H9 (cell line): ENCODE data around the gene MTX3. TPM values are rescaled to one million over a fixed set of nuclear protein-coding genes. Genes with fewer than 3 reads are reported as not detected.

Source experiments
- DNase-seq: peaks from one replicate; pipeline ENCODE4 v3.0.0-alpha.2; 2017
- H2AFZ ChIP-seq: one replicate; pipeline ENCODE4 v1.6.1; 2013; ENCODE audit warnings: mild to moderate bottlenecking, low read length, control low read depth, moderate library complexity
- H2AK5ac ChIP-seq: 2 replicates; pipeline ENCODE4 v1.6.1; 2013; ENCODE audit warnings: low read length, control low read depth, mixed read lengths; ENCODE audit not compliant: insufficient read length
- H2BK120ac ChIP-seq: one replicate; pipeline ENCODE4 v1.6.1; 2013; ENCODE audit warnings: low read depth, mild to moderate bottlenecking, low read length, control low read depth, inconsistent platforms; ENCODE audit not compliant: poor library complexity, severe bottlenecking
- H2BK12ac ChIP-seq: 2 replicates; pipeline ENCODE4 v1.6.1; 2013; ENCODE audit warnings: low read length, control low read depth, mixed read lengths, low read depth; ENCODE audit not compliant: insufficient read length
- H2BK15ac ChIP-seq: 2 replicates; pipeline ENCODE4 v1.6.1; 2013; ENCODE audit warnings: low read depth, low read length, control low read depth
- H2BK20ac ChIP-seq: one replicate; pipeline ENCODE4 v1.6.1; 2013; ENCODE audit warnings: low read depth, mild to moderate bottlenecking, low read length, control low read depth, inconsistent platforms; ENCODE audit not compliant: poor library complexity, severe bottlenecking
- H2BK5ac ChIP-seq: 2 replicates; pipeline ENCODE4 v1.6.1; 2013; ENCODE audit warnings: low read length, control low read depth, mixed read lengths; ENCODE audit not compliant: insufficient read length
- H3K14ac ChIP-seq: 2 replicates; pipeline ENCODE4 v1.6.1; 2013; ENCODE audit warnings: low read length, control low read depth; ENCODE audit not compliant: insufficient read depth
- H3K18ac ChIP-seq: 2 replicates; pipeline ENCODE4 v1.6.1; 2013; ENCODE audit warnings: low read depth, mild to moderate bottlenecking, mixed read lengths, low read length, control low read depth; ENCODE audit not compliant: insufficient read length
- H3K23ac ChIP-seq: 2 replicates; pipeline ENCODE4 v1.6.1; 2013; ENCODE audit warnings: low read length, control low read depth, mixed read lengths, low read depth; ENCODE audit not compliant: insufficient read length
- H3K23me2 ChIP-seq: 2 replicates; pipeline ENCODE4 v1.6.1; 2013; ENCODE audit warnings: low read depth, mild to moderate bottlenecking, mixed read lengths, low read length, control low read depth; ENCODE audit not compliant: insufficient read length, poor library complexity, severe bottlenecking
- H3K27ac ChIP-seq: 2 replicates; pipeline ENCODE4 v1.5.1; 2013; ENCODE audit warnings: low read length, control low read depth, mixed read lengths, low read depth; ENCODE audit not compliant: insufficient read length
- H3K27me3 ChIP-seq: 2 replicates; pipeline ENCODE4 v1.6.1; 2013; ENCODE audit warnings: low read length, control low read depth, inconsistent platforms; ENCODE audit not compliant: insufficient read depth
- H3K4ac ChIP-seq: 2 replicates; pipeline ENCODE4 v1.6.1; 2013; ENCODE audit warnings: low read depth, mild to moderate bottlenecking, control low read depth, inconsistent platforms, low read length, moderate library complexity
- H3K4me1 ChIP-seq: 2 replicates; pipeline ENCODE4 v1.6.1; 2013; ENCODE audit warnings: low read length, control low read depth, inconsistent platforms; ENCODE audit not compliant: insufficient read depth
- H3K4me2 ChIP-seq: 2 replicates; pipeline ENCODE4 v1.6.1; 2013; ENCODE audit warnings: low read length, control low read depth, mixed read lengths; ENCODE audit not compliant: insufficient read length, insufficient read depth
- H3K56ac ChIP-seq: 2 replicates; pipeline ENCODE4 v1.6.1; 2013; ENCODE audit warnings: low read depth, mild to moderate bottlenecking, mixed read lengths, low read length, control low read depth; ENCODE audit not compliant: insufficient read length
- H3K79me1 ChIP-seq: 2 replicates; pipeline ENCODE4 v1.6.1; 2013; ENCODE audit warnings: low read depth, mild to moderate bottlenecking, moderate library complexity, low read length, control low read depth, inconsistent platforms; ENCODE audit not compliant: insufficient read depth, poor library complexity, severe bottlenecking
- H3K79me2 ChIP-seq: 2 replicates; pipeline ENCODE4 v1.6.1; 2013; ENCODE audit warnings: low read length, control low read depth, inconsistent platforms; ENCODE audit not compliant: insufficient read depth
- H3K9ac ChIP-seq: 2 replicates; pipeline ENCODE4 v1.6.1; 2013; ENCODE audit warnings: low read length, control low read depth, mixed read lengths; ENCODE audit not compliant: insufficient read length; ENCODE audit errors: extremely low read depth
- H3K9me3 ChIP-seq: one replicate; pipeline ENCODE4 v1.6.1; 2013; ENCODE audit warnings: low read depth, low read length, inconsistent platforms; ENCODE audit not compliant: control insufficient read depth
- H3T11ph ChIP-seq: one replicate; pipeline ENCODE4 v1.6.1; 2013; ENCODE audit warnings: mild to moderate bottlenecking, low read length, control low read depth, inconsistent platforms
- H4K20me1 ChIP-seq: one replicate; pipeline ENCODE4 v1.6.1; 2013; ENCODE audit not compliant: control insufficient read depth, insufficient read length, insufficient read depth
- H4K5ac ChIP-seq: 2 replicates; pipeline ENCODE4 v1.6.1; 2013; ENCODE audit warnings: low read depth, mild to moderate bottlenecking, mixed read lengths, low read length, control low read depth; ENCODE audit not compliant: insufficient read length
- H4K8ac ChIP-seq: replicated peaks from 2 replicates; pipeline ENCODE4 v1.6.1; 2013; ENCODE audit warnings: low read length, control low read depth, mixed read lengths, low read depth; ENCODE audit not compliant: insufficient read length
- H4K91ac ChIP-seq: 2 replicates; pipeline ENCODE4 v1.6.1; 2013; ENCODE audit warnings: low read depth, mild to moderate bottlenecking, moderate library complexity, mixed read lengths, low read length, control low read depth; ENCODE audit not compliant: insufficient read length
- H3K27ac Mint-ChIP-seq, 3 experiments: 2 replicates in 2 of 3; 3 replicates in 1 of 3; pipeline ENCODE4 v1.8.0; 2020 to 2021; ENCODE audit warnings: mixed read lengths in 3 of 3, mild to moderate bottlenecking in 1 of 3, moderate library complexity in 1 of 3
- H3K27me3 Mint-ChIP-seq: 2 replicates; pipeline ENCODE4 v1.8.0; 2021; ENCODE audit warnings: low read depth, mild to moderate bottlenecking, moderate library complexity, mixed read lengths
- H3K36me3 Mint-ChIP-seq, 3 experiments: 2 replicates in 2 of 3; 3 replicates in 1 of 3; pipeline ENCODE4 v1.8.0; 2020 to 2021; ENCODE audit warnings: low read depth in 3 of 3, mixed read lengths in 3 of 3; ENCODE audit not compliant: insufficient read depth in 1 of 3
- H3K4me1 Mint-ChIP-seq, 2 experiments: 2 replicates each; pipeline ENCODE4 v1.8.0; 2020; ENCODE audit warnings: mixed read lengths in 2 of 2
- H3K4me3 Mint-ChIP-seq, 2 experiments: 2 replicates in 1 of 2; 3 replicates in 1 of 2; pipeline ENCODE4 v1.8.0; 2020 to 2021; ENCODE audit warnings: mild to moderate bottlenecking in 2 of 2, mixed read lengths in 2 of 2, moderate library complexity in 1 of 2
- H3K9me3 Mint-ChIP-seq, 2 experiments: 2 replicates in 1 of 2; 3 replicates in 1 of 2; pipeline ENCODE4 v1.8.0; 2020; ENCODE audit warnings: mild to moderate bottlenecking in 2 of 2, mixed read lengths in 2 of 2, moderate library complexity in 1 of 2
- WGBS: extraction: QIAGEN DNeasy Blood & Tissue Kit; methylation state at CpG from one replicate; pipeline ENCODE4 v1.1.7; 2013; ENCODE audit warnings: missing lambda C conversion rate, low lambda C conversion rate, mixed read lengths; ENCODE audit not compliant: insufficient read length; ENCODE audit errors: extremely low coverage; 5-methylcytosine and 5-hydroxymethylcytosine counted together
- total RNA-seq: library from RNA; stranded (reverse); gene quantifications from 2 replicates; pipeline ENCODE4 v1.2.1, GENCODE V29; 2021
- TF ChIP-seq, protein P1 (sequence below): fragments of 200-600 bp; sonication (generic); conservative IDR thresholded peaks from 3 replicates; pipeline ENCODE4 v1.8.0; 2021; ENCODE audit warnings: antibody characterized with exemption, mild to moderate bottlenecking

MTX3 gene
- total RNA-seq, 1 experiment from 2014 or later: 24.1 TPM

DNA sequence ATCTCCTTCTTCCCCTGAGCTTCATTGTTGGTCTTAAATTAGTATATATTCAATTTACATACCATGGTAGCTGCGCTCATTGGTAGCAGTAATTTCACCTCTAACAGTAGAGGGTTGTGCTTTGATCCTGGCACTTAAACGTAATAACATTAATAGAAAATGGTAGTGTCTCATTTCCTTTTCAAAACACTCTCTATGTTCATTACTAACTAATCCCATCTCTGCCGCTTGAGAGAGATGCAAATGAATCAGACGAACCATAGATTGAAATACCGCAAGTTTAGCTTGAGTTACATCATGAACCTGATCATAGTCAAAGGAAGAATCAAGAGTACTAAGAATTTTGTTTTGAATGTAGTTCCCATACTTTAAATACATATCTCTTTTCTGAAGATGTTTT is 46.3 kb upstream of the MTX3 start:
- Histone ChIP-seq H3K56ac (no peak overlapping the region), H4K5ac (no peak overlapping the region), H3K79me2 (no peaks in the 10 kb centered on the region), H3K9me3 (no peaks in the 10 kb centered on the region), H2BK120ac (no peak overlapping the region), H2BK20ac (no peak overlapping the region), H4K8ac (no peak overlapping the region), H2BK5ac (no peak overlapping the region), H3K14ac (no peak overlapping the region), H4K91ac (no peak overlapping the region), H2BK12ac (no peak overlapping the region), H2BK15ac (no peak overlapping the region), H3K27me3 (peaks cover 16% of the 10 kb centered on the region; the same call in 1 of the 2 replicates), H2AFZ (no peak overlapping the region), H2AK5ac (no peak overlapping the region), H3K9ac (no peak overlapping the region), H3K79me1 (no peaks in the 10 kb centered on the region), H3K27ac (no peak overlapping the region), H3K4me2 (no peak overlapping the region), H3K23me2 (peaks cover 5% of the 10 kb centered on the region), H3K4me1 (peaks cover 5% of the 10 kb centered on the region; the same call in 1 of the 2 replicates), H4K20me1 (no peaks in the 10 kb centered on the region), H3K4ac (no peak overlapping the region), H3K18ac (no peak overlapping the region), H3K23ac (no peak overlapping the region), H3T11ph (no peak overlapping the region)
- TF ChIP-seq, protein P1, sequence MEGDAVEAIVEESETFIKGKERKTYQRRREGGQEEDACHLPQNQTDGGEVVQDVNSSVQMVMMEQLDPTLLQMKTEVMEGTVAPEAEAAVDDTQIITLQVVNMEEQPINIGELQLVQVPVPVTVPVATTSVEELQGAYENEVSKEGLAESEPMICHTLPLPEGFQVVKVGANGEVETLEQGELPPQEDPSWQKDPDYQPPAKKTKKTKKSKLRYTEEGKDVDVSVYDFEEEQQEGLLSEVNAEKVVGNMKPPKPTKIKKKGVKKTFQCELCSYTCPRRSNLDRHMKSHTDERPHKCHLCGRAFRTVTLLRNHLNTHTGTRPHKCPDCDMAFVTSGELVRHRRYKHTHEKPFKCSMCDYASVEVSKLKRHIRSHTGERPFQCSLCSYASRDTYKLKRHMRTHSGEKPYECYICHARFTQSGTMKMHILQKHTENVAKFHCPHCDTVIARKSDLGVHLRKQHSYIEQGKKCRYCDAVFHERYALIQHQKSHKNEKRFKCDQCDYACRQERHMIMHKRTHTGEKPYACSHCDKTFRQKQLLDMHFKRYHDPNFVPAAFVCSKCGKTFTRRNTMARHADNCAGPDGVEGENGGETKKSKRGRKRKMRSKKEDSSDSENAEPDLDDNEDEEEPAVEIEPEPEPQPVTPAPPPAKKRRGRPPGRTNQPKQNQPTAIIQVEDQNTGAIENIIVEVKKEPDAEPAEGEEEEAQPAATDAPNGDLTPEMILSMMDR: no peak
- H3K27ac Mint-ChIP-seq: no peak overlapping the region
- H3K9me3 Mint-ChIP-seq: no peaks in the 10 kb centered on the region
- H3K36me3 Mint-ChIP-seq: no peaks in the 10 kb centered on the region
- H3K27me3 Mint-ChIP-seq: peaks cover 47% of the 10 kb centered on the region
- H3K4me1 Mint-ChIP-seq: peaks cover 14 to 19% of the 10 kb centered on the region in 2 experiments
- H3K4me3 Mint-ChIP-seq: no peak overlapping the region
- WGBS: no CpG with 5 or more reads among the region's 5 CpGs
- DNase-seq: no peak
